ENCODE results near the gene PPP1CB.

- TF ChIP-seq POLR2AphosphoS5 (IDR thresholded peaks at IDR 0.05; ENCODE audit: low read depth, low read length) = no peak
- TF ChIP-seq, protein P1, sequence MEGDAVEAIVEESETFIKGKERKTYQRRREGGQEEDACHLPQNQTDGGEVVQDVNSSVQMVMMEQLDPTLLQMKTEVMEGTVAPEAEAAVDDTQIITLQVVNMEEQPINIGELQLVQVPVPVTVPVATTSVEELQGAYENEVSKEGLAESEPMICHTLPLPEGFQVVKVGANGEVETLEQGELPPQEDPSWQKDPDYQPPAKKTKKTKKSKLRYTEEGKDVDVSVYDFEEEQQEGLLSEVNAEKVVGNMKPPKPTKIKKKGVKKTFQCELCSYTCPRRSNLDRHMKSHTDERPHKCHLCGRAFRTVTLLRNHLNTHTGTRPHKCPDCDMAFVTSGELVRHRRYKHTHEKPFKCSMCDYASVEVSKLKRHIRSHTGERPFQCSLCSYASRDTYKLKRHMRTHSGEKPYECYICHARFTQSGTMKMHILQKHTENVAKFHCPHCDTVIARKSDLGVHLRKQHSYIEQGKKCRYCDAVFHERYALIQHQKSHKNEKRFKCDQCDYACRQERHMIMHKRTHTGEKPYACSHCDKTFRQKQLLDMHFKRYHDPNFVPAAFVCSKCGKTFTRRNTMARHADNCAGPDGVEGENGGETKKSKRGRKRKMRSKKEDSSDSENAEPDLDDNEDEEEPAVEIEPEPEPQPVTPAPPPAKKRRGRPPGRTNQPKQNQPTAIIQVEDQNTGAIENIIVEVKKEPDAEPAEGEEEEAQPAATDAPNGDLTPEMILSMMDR (IDR thresholded peaks at IDR 0.05) = no peak
Measured at GRCh38 chr2:28735511-28735910, 16.1 kb upstream of the PPP1CB start.
